ENCODE measurements around the gene ZDHHC8.

ZDHHC8 gene

DNA sequence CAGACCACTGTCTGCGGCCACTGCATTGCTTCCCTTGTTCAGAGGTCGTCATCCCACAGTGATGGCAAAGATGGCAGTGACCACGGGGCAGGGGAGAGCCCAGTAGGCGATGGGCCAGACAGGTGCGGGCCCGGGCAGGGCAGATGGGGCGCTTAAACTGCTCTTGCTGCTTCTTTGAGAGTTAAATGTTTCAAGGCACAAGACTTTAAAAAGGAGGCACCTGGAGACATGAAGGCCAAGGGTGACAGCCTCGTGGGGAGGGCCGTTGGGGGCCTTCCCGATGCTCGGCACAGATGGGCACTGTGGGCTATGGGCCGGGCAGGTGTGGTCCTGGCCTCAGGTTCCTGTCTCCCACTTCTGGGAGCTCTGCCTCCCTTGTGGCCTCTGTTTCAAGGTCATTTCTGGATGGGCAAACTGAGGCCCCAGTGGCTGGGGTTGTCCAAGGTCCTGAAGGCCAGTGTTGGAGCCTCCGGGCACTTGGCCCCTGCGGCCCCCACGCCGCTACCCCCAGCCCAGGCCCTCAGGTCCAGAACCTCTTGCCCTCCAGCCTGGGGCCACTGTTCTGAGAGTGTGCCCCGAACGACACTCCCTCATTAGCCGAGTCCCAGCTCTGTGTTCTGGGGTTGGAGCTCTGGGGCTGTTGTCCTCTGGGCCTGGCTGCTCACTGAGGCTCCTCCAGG lies 36.2 kb downstream of the ZDHHC8 start:
- DNase-seq: no peak

DNA sequence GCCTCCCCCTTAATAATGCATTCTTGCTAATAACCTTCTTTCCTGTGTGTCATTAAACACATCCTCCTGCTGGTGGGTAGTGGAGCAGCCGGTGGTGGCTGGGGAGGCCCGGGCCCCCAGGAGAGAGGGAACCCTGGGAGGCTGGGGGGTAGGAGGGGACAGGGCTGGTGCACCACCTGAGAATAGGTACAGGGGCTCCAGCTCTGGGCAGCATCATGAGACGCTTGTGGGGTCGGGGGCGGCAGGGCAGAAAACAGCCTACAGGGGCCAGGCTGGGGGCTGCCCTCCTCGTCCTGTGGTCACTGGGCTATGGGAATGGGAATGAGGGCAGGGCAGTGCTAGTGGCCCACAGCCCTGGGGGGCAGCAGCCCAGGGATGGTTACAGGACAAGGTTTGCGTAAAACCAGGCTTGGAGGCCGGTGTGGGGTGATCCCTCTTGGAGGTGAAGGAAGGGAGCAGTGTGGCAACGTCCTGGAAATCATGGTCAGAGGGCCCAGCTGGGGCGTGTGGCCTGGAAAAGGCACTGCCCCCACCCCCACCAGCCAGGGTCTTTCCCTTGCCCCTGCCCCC lies 37.7 kb downstream of the ZDHHC8 start:
- DNase-seq: no peak

DNA sequence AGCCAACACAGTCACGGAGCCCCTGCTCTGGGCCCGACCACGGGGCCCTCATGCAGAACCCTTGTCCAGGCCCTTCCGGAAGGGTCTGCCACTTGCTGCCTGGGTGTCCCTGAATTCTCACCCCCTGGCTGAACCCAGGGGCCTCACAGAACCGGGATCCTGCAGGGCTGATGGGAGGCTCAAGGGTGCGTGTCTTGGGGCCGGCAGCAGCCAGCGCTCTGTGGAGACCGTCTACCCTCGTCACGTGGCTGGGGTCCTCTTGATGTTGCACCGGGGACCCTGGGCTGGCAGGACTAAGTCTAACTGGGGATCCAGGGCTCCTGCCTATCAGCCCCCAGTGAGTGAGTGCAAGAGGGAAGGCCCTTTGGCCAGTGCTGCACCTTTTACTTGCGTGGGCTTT lies 38.6 kb downstream of the ZDHHC8 start:
- no peak for DNase-seq

DNA sequence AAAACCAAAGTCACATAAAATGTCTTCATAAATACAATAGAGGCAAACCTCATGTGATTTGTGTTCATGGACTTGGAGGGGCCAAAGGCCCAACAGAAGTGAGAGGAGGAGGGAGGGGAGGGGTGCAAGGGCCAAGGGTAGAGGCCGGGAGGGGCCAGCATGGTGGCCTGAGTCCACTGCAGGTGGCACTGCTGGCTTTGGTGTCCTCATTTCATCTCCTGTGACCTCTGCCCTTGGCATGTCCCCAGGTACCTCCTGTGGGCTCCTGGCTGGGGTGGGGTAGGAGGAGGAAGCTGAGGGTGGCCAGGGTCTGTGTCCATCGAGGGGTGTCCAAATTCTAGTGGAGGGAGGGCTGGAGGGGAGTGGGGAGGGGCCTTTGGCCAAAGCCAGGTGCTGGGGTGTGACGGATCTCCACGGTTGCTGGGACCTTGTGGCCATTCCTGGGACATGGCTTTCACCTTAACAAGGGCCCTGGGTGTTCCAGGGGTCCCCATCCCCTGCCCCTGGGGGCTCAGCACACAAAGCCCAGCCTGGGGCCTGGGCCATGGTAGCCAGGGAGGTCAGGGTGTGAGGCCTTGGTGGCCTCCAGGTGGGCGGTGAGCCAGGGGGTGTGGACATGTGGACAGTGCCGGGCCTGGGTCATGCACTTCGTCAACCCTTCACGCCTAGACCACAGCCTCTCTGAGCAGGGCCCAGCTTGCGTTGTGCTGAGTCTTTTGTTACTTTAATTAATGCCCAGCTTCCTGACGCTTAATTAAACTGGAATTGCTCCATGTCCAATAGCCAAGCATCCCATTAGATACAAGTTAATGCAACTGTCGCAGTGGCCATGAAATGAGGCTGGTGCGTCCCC lies 39.9 kb downstream of the ZDHHC8 start:
- DNase-seq: no peak

DNA sequence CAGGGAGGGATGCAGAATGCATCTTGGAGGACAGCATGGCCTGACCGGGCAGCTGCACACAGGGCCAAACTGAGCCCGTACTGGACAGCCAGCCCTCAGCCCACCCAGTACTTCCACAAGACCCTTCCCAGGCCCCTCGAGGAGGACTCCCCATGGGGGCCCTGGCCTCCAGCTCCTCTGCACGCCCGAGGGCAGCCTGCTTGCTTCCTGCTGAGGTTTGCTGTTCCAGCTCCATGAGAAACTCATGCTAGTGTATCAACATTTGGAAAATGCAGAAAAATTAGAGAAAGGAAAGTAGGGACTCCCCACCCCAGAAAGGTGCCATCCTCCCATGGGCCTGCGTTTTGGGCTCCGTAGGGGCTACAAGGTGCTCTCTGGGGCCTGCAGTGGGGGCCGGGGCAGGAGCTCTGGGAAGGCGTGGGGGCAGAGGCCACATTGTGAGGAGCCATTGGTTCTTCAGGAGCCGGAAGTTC lies 40.6 kb downstream of the ZDHHC8 start:
- DNase-seq: no peak

DNA sequence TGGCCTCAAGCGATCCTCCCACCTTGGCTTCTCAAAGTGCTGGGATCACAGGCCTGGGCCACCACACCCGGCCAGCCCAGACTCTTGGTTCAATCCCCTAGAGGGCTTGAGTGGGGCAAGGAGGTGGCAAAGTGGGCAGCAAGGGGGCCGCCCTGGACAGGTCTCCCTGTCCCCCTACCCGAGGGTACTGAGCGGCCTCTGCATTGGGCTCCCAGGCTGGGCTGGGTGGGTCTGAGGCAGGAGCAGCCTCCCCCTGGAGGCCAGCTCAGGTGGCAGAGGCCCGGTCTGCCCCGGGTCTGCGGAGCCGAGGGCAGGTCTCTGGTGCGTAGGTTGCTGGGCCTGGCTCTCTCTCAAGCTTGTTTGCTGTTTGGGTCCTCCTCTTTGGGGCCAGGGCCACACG lies 41.6 kb downstream of the ZDHHC8 start:
- no peak for DNase-seq

DNA sequence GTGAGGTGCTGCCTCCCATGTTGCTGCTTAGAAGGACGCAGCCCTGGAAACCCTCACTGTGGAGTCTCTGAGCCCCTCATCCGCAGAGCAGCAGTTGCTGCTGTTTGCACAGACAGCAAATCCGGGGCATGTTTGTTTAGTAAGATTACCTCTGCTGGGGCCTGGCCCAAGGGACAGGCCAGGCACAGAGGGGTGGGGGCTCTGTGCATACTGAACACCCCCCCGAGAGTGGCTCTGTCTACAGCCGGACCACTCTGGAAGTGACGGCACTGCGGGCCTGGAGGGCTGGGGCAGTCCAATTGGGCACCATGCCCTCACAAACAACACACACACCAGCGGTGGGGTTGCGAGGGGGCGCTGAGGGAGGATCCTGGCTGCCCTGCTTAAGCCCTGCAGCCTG lies 42.2 kb downstream of the ZDHHC8 start:
- DNase-seq: no peak

DNA sequence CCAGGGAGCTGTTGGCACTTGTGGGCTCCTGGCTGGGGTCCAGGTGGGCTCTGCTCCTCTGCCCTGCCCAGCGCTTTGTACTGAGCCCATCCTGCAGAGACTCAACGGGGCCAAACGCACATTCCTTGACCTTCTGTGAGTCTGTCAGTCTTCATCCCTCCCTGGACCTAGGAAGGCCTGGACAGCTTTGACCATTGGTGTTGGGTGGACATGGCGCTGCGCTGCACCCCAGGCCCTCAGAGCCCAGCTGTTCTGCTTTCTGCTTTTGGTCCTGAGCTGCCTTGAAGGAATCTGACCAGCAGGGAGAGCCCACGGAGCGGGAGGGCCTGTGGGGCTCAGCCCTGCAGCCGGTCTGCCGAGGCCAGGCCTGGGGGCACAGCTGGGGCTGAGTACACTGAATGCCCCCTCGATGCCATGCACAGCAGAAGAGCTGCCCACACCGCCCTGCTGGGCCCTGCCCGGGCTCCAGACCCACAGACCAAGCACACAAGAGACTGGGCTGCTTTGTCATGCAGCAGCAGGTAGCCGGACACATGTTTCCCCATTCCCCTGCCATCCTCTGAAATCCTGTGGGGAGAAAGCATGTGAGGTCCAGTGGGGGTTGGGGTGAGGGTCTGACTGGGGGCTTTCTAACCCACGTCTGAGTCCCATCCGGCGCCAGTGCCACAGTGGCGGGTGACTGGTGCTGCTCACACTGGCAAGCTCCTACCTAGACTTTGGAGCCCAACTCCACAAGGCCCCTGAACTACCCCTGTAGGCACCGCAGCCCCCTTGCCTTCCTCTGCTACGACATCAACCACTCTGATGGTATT lies 43.4 kb downstream of the ZDHHC8 start:
- DNase-seq: no peak

DNA sequence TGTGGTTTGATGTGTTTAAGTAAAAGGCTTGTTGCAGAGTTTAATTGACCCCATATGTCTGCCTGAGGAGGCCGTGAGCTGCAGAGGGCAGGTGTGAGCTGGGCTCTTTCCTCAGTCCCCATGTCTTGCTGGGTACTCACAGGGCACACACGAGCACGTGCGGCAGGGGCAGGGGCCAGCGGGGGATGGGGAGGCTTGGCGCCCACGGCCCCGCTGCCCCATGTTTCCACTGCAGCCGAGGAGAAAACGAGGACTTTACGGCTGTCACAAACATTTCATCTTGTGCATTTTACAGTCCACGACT lies 43.9 kb downstream of the ZDHHC8 start:
- no peak for DNase-seq

DNA sequence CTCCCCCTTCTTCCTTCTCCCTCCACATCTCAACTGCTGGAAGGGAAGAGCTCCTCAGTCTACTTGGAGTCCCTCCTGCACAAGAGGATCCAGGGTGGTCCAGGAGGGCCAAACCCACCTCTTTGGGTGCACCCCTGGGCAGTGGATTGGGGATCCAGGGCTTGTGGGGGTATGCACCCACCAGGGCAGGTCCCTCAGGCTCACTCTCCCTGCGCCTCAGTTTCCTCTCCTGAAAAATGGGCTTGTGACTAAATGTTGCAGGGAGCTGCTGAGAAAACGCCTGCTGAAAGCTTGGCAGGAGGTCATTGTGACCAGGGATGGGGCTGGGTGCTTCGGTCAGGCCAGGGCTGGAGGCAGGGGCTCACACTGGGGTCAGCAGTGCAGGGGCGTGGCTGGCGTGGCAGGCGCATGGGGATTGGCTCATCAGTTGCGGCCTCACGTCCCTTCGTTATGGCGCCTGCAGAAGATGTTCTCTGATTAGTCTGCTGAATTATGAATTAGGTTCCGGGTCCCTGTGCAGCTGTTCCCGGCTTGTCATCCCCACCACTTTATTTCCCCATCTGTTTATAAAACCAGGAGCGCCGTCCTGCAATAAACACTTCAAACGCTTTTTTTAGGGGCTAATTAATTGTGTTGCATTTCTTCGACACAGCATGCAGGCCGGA lies 44.9 kb downstream of the ZDHHC8 start:
- DNase-seq: no peak

DNA sequence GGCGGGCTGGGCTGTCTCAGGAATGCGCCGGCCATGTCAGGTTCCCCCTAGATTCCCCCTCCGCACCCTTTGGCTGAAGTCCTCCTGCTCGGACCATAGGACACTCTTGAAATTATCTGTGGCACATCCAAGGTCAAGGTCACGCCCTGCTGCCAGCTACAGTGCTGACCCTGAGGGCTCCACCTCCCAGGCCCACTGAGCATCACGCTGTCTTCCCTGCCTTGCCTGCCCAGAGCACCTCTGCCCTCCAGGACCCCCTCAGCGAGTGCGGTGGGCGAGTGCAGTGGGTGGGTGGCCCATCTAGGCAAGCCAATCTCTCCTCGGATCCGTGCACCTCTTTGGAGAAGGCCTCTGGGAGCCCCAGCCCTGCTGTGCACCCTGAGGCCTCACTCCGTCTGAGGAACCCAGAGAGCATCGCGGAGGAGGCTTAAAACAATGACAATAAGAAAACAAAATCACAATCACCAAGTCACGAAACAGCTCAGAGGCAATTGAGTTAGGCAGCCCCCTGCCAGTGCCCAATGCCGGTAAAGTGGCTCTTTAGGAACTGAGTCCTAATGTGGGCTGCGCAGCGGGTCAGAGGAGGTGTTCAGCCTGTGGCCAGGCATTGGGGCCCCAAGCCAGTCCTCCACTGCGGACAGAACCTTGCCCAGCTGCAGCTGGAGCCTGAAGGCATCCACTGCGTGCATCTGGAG lies 45.8 kb downstream of the ZDHHC8 start:
- DNase-seq: no peak

DNA sequence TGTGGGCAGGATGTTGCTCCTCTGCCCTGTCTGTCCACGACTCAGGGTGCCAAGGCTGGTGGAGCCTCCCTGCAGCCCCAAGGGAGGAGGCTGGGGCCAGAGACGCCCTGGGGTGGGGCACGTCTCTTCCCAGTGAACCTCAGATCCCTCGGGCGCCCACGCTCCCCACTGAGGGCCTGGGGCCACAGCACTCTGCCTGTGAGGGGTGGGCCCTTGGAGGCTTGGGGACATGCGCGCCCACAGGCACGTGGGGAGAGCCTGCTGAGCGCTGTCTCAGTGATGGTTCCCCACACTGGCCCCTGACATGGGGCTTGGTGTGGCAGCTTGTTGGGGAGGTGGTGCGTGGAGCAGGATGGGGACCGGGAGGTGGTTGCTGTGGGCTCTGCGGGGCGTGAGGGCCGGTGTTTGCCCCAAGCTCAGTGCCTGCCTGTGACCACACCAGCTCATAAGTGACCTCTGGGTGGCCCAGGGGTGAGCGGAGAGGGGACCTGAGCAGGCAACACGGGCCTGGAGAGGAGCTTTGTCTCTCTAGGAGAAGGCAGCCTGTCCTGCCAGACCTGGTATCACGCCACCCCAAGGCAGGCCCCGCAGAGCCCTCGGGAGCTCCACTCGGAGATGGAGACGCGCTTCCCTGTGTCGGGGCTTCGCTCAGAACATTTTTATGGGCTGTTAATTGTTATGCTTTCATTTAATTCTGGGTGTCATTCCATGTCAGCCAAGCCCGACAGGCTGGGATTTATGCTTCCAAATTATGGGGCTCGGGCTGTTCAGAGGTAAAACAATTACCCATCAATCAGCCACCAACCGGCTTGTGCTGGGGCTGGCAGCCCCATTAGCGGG lies 46.7 kb downstream of the ZDHHC8 start:
- DNase-seq: no peak

DNA sequence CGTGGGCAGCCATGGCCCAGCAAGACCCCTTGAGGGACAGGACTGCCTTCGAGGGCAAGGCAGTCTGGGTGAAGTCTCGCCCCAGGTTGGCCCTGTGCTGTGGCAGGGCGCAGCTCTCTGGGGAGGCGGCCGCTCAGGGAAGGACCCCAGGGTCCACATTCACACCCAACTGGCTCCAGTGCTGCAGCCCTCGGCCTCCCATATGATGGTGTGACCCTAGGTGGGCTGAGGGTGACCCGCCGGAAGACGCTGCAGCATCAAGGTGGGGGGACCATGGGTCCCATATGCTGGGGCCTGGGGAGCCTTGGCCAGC lies 47.3 kb downstream of the ZDHHC8 start:
- DNase-seq: no peak

DNA sequence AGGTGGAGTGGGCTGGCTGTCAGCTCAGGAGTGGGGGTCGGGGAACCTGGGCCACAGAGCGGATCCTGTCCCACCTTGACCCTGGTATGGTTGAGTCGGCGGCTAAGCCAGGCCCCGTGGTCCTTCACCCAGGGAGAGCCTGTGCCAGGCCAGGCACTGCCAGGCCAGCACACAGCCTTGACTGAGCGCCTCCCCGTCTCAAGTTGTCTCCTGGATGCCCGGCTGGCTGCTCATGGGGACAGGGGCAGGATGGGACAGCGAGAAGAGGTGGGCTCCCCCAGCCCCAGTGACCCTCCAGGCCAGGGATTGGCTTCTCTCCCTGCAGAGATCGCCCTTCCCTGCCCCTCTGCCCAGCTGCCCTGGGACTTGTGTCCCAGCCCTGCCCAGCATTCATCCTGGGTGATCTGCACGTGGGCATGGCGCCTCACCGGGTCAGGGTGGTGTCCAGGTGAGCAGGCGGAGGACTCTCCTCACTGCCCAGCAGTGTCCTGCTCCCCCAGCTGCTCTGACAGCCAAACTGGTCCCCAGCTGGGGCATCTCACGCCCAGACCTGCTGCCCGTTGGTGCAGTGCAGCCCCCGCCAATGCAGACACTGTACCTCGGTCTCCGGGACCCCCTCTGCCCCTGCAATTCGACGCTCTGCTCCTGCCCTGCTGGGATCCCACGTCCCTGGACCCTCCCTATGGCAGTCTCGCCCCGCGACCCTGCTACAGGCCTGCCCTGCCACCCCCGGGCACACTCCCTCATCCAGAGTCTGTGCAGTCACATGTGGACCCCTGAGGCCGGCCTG lies 48.0 kb downstream of the ZDHHC8 start:
- DNase-seq: no peak

DNA sequence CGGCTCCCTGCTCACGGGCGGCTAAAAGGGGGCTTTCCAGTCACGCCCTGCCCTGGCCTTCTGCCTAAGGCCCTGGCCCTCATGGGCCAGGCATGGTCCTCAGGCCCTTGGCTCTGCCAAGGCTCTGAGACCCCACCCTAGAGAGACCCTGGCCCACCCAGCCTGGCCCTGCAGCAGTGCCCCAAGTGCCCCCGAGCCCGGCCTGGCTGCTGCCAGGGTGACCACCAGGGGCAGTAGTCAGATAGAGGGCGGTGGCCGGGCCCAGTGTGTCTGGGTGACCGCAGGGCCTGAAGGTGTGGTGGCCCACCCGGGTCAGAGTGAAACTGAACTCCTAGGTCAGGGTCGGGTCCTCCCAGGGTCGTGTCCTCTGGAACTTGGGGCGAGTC lies 48.6 kb downstream of the ZDHHC8 start:
- DNase-seq: no peak

DNA sequence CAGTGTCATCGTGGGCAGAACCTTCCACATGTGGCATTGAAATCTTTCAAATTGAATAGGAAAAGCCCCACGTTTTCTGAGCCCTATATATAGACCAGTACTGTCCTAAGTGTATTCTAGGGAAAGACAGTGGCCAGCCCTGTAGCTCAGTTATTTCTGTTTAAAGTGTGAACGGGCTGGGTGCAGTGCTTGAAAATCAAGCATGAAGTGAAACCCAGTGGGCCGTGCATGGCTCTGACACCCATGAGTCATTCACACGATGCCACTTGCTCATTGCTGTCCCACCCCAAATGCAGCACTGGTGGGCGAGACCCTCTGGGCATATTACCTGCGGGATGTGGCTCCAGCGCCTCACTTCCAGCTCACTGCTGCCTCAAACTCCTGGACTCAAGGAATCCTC lies 49.0 kb downstream of the ZDHHC8 start:
- DNase-seq: no peak

DNA sequence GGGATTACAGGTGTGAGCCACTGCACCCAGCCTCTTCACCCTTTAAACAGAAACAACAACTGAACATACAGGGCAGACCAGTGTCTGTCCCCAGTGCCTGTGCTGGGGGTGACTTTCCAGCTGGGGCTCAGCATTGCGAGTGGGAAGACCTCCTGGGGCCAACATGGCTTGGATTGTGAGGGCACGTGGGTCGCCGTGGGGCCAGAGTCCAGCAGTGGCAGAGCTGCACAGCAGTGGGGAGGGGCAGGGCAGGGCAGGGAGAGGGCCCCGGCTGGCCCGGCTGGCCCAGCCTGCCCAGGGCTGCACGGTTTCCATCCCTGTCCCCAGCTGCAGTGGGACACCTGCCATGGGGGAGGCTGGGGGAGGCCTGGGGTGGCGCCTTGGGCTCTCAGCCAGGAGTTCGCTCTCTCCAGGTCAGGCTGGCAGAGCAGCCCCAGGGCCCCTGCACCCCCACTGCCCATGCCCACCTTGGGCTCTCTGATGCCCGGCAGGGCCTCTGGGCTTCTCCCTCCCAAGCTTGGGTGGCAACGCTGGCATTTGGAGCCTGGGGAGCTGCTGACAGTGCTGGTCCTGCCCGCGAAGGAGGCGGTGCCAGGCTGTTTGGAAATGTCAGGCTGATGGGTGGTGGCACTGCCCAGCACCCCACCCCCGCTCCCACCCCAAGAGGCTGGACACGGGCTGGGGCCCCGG lies 49.7 kb downstream of the ZDHHC8 start:
- no peak for DNase-seq

DNA sequence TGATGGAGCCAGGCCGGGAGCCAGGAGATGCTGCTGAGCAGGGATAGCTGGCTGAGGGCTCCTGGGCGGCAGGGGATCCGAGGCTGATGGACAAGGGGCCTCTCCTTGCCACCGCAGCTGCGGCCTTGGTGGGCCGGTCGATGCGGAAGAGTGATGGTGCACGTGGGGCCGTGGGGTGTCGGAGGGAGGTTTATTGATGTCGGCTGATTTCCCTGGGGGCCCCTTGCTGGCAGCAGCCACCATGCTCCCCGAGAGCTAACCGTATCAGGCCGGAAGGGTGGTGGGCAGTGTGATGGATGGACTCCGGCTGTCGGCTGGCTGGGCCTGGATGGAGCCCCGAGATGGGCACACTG lies 50.3 kb downstream of the ZDHHC8 start:
- DNase-seq: no peak

DNA sequence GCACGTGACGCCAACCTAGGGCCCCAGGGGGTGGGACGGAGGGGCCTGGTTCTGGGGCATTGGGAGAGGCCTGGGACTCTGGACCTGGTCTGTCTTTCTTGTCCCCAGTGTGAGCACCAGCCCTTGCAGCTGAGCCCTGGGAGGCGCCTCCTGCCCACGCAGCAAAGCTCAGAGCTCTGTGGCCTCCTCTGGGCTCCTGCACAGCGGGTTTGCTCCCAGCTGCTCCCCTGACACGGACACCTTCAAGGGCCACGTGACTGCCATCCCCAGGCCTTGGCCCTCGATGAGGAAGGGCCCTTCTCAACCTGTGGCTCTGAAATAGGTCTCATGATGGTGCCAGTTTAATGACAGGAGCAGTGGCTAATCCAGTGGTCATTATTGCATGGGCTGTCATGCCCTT lies 50.8 kb downstream of the ZDHHC8 start:
- DNase-seq: no peak

DNA sequence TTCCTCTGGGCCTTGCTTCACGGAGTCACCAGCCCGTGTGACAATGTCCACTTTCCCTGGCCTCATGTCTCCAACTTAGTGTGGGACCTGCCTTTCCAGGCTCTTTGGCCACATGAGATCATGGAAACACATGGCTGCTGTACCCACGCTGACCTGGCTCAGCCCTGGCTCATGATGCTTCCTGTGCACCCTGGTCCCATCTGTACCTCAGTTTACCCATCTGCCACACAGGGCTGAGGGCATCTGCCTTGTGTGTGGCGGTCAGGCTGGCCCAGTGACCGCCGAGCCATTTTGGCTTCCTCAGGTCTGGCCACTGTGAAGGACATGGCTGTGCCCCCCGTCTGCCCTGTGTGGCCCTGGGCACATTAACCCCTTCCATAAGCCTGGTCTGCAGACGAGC lies 51.5 kb downstream of the ZDHHC8 start:
- no peak for DNase-seq

Data from NCI-H187 treated with DMSO at 0.1 percent for 48 hours (cell line).